GM23248 (cell line): Measurements from ENCODE around the gene ARHGDIA. TPM values are rescaled to one million over a fixed set of nuclear protein-coding genes. Genes with fewer than 3 reads are reported as not detected.

ENCODE experiments used
- DNase-seq: peaks from one replicate; pipeline ENCODE4 v3.0.0-alpha.2; 2015
- H2AFZ ChIP-seq: fragments of 200-600 bp; sonication (generic); 2 replicates; pipeline ENCODE4 v1.6.1; 2016; ENCODE audit warnings: antibody characterized with exemption
- H3F3A ChIP-seq: fragments of 200-600 bp; sonication (generic); 2 replicates; pipeline ENCODE4 v1.6.1; 2016; ENCODE audit warnings: mild to moderate bottlenecking, antibody characterized with exemption, mixed run types; ENCODE audit not compliant: insufficient read depth
- H3K27ac ChIP-seq: fragments of 200-600 bp; sonication (generic); 2 replicates; pipeline ENCODE4 v1.5.1; 2016; ENCODE audit warnings: mild to moderate bottlenecking
- H3K27me3 ChIP-seq: fragments of 200-600 bp; sonication (generic); replicated peaks from 2 replicates; pipeline ENCODE4 v1.6.1; 2016; ENCODE audit warnings: mild to moderate bottlenecking; ENCODE audit not compliant: insufficient read depth
- H3K36me3 ChIP-seq: fragments of 200-600 bp; sonication (generic); 2 replicates; pipeline ENCODE4 v1.6.1; 2016; ENCODE audit warnings: low read depth, mild to moderate bottlenecking
- H3K4me1 ChIP-seq: fragments of 200-600 bp; sonication (generic); 2 replicates; pipeline ENCODE4 v1.6.1; 2016; ENCODE audit warnings: mild to moderate bottlenecking; ENCODE audit not compliant: insufficient read depth
- H3K4me2 ChIP-seq: fragments of 200-600 bp; sonication (generic); one replicate; pipeline ENCODE4 v1.6.1; 2016; ENCODE audit warnings: mild to moderate bottlenecking; ENCODE audit not compliant: unreplicated experiment
- H3K4me3 ChIP-seq: fragments of 200-600 bp; sonication (generic); 2 replicates; pipeline ENCODE4 v1.5.1; 2016; ENCODE audit warnings: mild to moderate bottlenecking
- H3K79me2 ChIP-seq: fragments of 200-600 bp; sonication (generic); 2 replicates; pipeline ENCODE4 v1.6.1; 2016; ENCODE audit warnings: mild to moderate bottlenecking; ENCODE audit not compliant: insufficient read depth
- H3K9ac ChIP-seq: fragments of 200-600 bp; sonication (generic); 2 replicates; pipeline ENCODE4 v1.6.1; 2016; ENCODE audit warnings: mild to moderate bottlenecking
- H3K9me2 ChIP-seq: fragments of 200-600 bp; sonication (generic); 2 replicates; pipeline ENCODE4 v1.6.1; 2016; ENCODE audit warnings: mixed run types, mild to moderate bottlenecking, moderate library complexity; ENCODE audit not compliant: insufficient read depth
- H3K9me3 ChIP-seq: fragments of 200-600 bp; sonication (generic); one replicate; pipeline ENCODE4 v1.6.1; 2017; ENCODE audit warnings: low read depth
- H4K20me1 ChIP-seq: fragments of 200-600 bp; sonication (generic); 2 replicates; pipeline ENCODE4 v1.6.0; 2016; ENCODE audit not compliant: insufficient read depth
- EZH2 ChIP-seq: fragments of 200-600 bp; sonication (generic); IDR thresholded peaks from 2 replicates; pipeline ENCODE4 v1.6.1; 2018; ENCODE audit warnings: antibody characterized with exemption, mild to moderate bottlenecking; ENCODE audit not compliant: insufficient read depth, poor library complexity, severe bottlenecking
- EZH2phosphoT487 ChIP-seq: fragments of 200-600 bp; sonication (generic); IDR thresholded peaks from 2 replicates; pipeline ENCODE4 v1.6.1; 2018; ENCODE audit warnings: antibody characterized with exemption, moderate library complexity, mild to moderate bottlenecking, low read depth; ENCODE audit not compliant: insufficient read depth
- WGBS, 2 experiments: methylation state at CpG; one replicate each; pipeline ENCODE4 v1.1.6; 2015 to 2017; ENCODE audit warnings: low lambda C conversion rate in 2 of 2, low coverage in 1 of 2; ENCODE audit errors: missing lambda C conversion rate in 2 of 2; 5-methylcytosine and 5-hydroxymethylcytosine counted together
- in situ Hi-C: fragments of 300-500 bp; cut with MboI; formaldehyde crosslinking; loops from 2 replicates; pipeline ENCODE4 v1.15.0; 2020
- polyA plus RNA-seq: library from polyadenylated mRNA; unstranded; fragments of >200 nt; fragmentation: Nextera tagmentation; extraction: Ambion mirVana; gene quantifications from 2 replicates; pipeline ENCODE4 v1.2.1, GENCODE V29; 2016
- total RNA-seq: library from RNA; depleted of rRNA; stranded (reverse); fragments of >200 nt; shearing (Covaris generic); gene quantifications from 2 replicates; pipeline ENCODE4 v1.2.3, GENCODE V29; 2014

Gene ARHGDIA
- total and polyA plus RNA-seq, 2 experiments from 2014 or later: 208 to 310 TPM

DNA sequence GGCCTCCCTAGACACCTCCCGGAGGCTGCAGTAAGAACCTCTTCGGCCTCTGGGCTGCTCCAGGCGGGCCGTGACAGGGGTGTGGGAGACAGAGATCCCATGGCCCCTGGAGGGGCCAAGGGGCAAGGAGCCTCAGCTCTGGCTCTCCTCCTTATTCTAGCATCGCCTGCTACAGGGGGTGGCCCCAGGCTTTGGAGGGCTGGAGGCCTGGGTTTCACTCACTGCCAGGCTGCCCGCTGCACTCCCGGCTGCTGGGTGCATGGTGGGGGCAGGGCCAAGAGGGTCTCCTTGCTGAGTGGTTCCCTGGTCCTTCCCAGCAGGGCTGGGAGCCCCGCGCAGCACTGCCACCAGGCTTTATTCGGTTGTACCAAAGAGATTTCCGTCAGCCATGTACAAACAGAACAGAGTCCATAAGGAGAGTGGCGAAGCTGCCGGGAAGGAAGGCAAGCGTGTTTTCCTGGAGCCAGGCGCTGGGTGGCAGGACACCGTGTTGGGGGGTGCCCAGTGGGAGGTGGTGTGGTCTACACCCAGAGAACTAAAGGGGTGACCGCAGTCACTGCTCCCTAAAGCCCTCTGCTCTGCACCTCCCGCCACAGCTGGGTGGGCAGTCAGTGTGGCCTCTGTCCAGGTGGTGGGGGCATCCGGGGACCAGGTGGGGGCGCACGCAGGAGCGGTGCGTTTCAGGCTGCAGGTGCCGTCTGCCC, 32.9 kb upstream of the ARHGDIA start:
- H3K9me3 ChIP-seq: no peaks in the 10 kb centered on the region
- no peak overlapping the region for H2AFZ ChIP-seq
- no peak for DNase-seq
- no peaks in the 10 kb centered on the region for H3K9me2 ChIP-seq
- no peaks in the 10 kb centered on the region for H4K20me1 ChIP-seq
- no peaks in the 10 kb centered on the region for H3K36me3 ChIP-seq
- WGBS, 2 experiments: 95% methylated on average over 23 to 24 of the region's 24 CpGs
- no peak overlapping the region for H3K4me2 ChIP-seq
- H3K4me3 ChIP-seq: no peak overlapping the region
- H3K27ac ChIP-seq: no peak overlapping the region
- peaks cover 15% of the 10 kb centered on the region for H3F3A ChIP-seq
- no peaks in the 10 kb centered on the region for H3K79me2 ChIP-seq
- peaks cover 4% of the 10 kb centered on the region for H3K4me1 ChIP-seq
- H3K27me3 ChIP-seq: no peaks in the 10 kb centered on the region
- H3K9ac ChIP-seq: no peak overlapping the region
- in situ Hi-C loops: no loop called here
- TF ChIP-seq EZH2 (no peak), EZH2phosphoT487 (no peak)

DNA sequence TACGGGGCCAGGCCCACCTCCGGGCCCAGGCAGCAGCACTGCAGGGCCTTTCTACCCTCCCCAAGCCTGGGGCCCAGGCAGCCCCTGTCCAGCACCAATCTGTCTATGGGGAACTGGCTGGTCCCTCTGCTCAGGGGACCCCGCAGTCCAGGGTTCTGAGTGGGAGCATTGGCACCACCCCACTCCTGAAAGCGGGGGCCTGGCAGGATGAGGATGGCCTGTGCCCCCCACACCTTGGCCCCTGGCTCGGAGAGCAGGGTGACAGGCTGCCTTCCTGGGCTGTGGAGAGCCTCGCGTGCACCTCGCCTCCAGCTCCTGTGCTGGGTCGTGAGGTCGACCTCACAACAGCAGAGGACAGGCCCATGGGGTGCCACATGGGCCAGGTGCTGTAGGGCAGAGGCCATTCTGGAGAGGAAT, 32.3 kb upstream of the ARHGDIA start:
- Histone ChIP-seq H3K9me3 (no peaks in the 10 kb centered on the region), H3F3A (peaks cover 18% of the 10 kb centered on the region), H3K9ac (no peak overlapping the region), H2AFZ (no peak overlapping the region), H3K4me2 (no peak overlapping the region), H3K36me3 (no peaks in the 10 kb centered on the region), H3K27me3 (no peaks in the 10 kb centered on the region), H3K4me3 (no peak overlapping the region), H3K27ac (no peak overlapping the region), H3K79me2 (no peaks in the 10 kb centered on the region), H3K4me1 (peaks cover 8% of the 10 kb centered on the region), H3K9me2 (no peaks in the 10 kb centered on the region), H4K20me1 (no peaks in the 10 kb centered on the region)
- TF ChIP-seq EZH2 (no peak), EZH2phosphoT487 (no peak)
- no peak for DNase-seq
- in situ Hi-C loops: no loop called here
- 93 to 97% methylated on average over 10 of the region's 10 CpGs for WGBS, 2 experiments

DNA sequence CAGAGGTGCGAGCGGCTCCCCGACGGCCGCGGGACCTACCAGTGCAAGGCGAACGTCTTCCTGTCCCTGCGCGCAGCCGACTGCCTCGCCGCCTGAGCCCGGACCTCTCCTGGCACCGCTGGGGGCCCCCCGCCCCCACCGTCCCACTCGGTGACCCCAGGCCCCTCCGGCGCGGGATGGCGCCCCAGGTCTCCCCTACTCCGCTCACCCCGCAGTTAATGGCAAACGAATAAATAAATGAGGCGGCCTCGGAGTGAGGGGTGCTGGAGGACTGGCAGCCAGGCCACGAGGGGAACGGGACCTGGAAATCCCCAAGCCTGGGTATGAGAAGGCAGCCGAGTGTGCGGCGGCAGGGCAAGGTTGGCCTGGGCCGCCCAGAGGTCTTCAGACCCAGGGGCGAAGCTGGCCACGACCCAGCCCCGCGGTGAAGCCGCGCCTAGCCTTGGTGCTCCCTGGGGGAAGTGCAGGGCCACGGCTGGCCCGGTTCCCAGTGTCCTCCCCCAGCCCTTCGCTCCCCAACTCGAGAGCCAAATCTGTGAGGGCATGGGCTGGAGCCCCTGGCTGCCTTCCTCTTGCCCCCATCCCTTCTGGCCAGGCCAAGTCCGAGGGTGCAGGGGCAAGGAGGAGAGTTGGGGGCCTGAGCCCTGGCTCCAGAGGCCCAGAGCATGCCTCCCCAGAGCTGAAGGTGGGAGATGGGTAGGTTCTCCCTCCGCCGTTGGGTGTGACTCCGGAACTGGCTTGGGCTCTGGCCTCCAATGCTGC, 31.7 kb upstream of the ARHGDIA start:
- 67 to 89% methylated on average over 28 to 47 of the region's 47 CpGs for WGBS, 2 experiments
- H3K9me2 ChIP-seq: no peaks in the 10 kb centered on the region
- peak overlapping the region; percentile 36; the same call in 1 of the 2 replicates for H3K9ac ChIP-seq
- no peak for DNase-seq
- in situ Hi-C loops: no loop called here
- no peak overlapping the region for H3K27ac ChIP-seq
- peak overlapping the region; percentile 62 for H3K4me3 ChIP-seq
- TF ChIP-seq EZH2: no peak
- TF ChIP-seq EZH2phosphoT487: no peak
- H3K36me3 ChIP-seq: no peaks in the 10 kb centered on the region
- no peaks in the 10 kb centered on the region for H3K27me3 ChIP-seq
- no peaks in the 10 kb centered on the region for H3K79me2 ChIP-seq
- peak overlapping the region; percentile 54; the same call in 1 of the 2 replicates for H2AFZ ChIP-seq
- H4K20me1 ChIP-seq: no peaks in the 10 kb centered on the region
- peaks cover 12% of the 10 kb centered on the region for H3K4me1 ChIP-seq
- no peaks in the 10 kb centered on the region for H3K9me3 ChIP-seq
- H3K4me2 ChIP-seq: peak overlapping the region; percentile 40
- H3F3A ChIP-seq: peaks cover 21% of the 10 kb centered on the region

DNA sequence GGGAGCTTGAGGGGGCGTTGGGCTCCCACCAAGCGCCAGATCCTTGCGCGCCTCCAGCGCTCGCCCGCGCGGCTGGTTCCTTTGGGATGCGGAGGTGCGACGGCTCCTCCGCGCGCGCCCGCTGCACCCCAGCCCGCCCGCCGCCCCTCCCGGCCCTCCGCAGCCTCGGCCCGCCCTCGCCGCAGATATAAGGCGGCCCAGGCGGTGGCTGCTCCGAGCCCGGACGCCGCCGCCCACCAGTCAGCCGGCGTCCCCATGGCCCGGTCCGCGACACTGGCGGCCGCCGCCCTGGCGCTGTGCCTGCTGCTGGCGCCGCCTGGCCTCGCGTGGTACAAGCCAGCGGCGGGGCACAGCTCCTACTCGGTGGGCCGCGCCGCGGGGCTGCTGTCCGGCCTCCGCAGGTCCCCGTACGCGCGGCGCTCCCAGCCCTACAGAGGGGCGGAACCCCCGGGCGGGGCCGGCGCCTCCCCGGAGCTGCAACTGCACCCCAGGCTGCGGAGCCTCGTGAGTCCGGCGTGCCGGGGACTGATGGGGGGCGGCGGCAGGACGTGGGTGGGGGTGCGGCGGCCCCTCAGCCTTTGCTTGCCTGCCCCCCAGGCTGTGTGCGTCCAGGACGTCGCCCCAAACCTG, 31.0 kb upstream of the ARHGDIA start, which contains the start of gene NPB:
Gene NPB, plus strand, starts transcription at position 216 of the 630 bp plus-strand sequence. Its CDS starts 40 bp downstream, at position 256.
- Histone ChIP-seq H3K4me3 (peak within 1 kb of the TSS; percentile 62), H3K4me2 (peak within 1 kb of the TSS; percentile 40), H3F3A (peaks cover 28% of the 10 kb centered on the region), H2AFZ (peak within 1 kb of the TSS; percentile 54; the same call in 1 of the 2 replicates), H3K36me3 (no peaks in the 10 kb centered on the region), H3K4me1 (peaks cover 19% of the 10 kb centered on the region), H3K9me3 (no peaks in the 10 kb centered on the region), H4K20me1 (no peaks in the 10 kb centered on the region), H3K79me2 (no peaks in the 10 kb centered on the region), H3K27me3 (no peaks in the 10 kb centered on the region), H3K9ac (peak within 1 kb of the TSS; percentile 36; the same call in 1 of the 2 replicates), H3K9me2 (no peaks in the 10 kb centered on the region), H3K27ac (no peak within 1 kb of the TSS)
- DNase-seq: peak; percentile 51
- TF ChIP-seq EZH2phosphoT487 (no peak), EZH2 (no peak)
- in situ Hi-C loops: no loop called here
- WGBS, 2 experiments: 2 to 3% methylated on average over 35 to 68 of the region's 79 CpGs
